Activated CD8-positive, alpha-beta memory T cell treated with anti-CD3 and anti-CD28 coated beads, Interleukin-2, amount 50 U/mL, for 4 hours (primary cell): ENCODE data around the gene ZNF512B.
A peak's percentile ranks its signal among the peaks of the same experiment; 100 is the strongest.
"Not testable (repeated sequence)": the region's sequence is repeated elsewhere in the genome, so short reads cannot be mapped to it uniquely, and the experiment has no call there.

ENCODE experiments used
- DNase-seq: peaks from one replicate; pipeline ENCODE4 v3.0.0-alpha.2; 2020

ZNF512B gene

DNA sequence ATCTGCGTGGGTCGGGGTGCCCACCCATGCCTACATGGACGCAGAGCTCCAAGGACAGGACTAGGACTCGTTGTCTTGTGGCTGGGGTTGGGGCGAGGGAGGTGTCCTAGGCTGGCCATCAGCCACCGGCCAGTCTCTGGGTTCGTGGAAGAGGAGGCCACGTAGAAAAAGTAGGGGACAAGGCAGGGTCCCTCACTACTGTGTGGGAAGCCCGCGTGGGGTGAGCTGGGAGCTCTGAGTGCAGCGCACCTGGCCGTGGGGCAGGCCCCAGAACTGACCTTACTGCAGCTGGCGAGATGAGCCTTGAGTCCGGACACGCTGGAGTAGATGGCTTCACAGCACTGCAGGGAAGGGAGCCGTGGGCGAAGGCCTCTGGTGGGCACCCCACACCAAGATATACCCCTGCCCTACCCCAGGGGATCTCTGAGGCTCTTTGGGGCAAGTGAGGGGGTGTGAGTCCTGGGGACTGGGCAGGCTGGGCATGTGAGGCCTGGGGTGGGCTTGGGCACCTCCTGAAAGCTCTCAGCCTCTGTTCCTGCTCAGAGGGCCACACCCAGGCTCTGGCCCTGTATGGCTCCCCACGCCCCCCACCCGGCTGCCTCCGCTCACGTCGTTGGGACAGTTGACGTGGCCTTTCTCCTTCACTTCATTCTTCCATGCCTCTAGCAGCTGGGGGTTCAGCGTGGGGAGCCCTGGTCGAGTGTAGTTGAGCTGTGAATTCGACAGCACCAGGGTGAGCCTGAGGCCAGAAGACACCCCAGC is 7.9 kb downstream of the ZNF512B start:
- DNase-seq, result no peak

GRCh38 chr20:63960654-63961621 is 8.8 kb downstream of the ZNF512B start:
- DNase-seq, result not testable (repeated sequence)

DNA sequence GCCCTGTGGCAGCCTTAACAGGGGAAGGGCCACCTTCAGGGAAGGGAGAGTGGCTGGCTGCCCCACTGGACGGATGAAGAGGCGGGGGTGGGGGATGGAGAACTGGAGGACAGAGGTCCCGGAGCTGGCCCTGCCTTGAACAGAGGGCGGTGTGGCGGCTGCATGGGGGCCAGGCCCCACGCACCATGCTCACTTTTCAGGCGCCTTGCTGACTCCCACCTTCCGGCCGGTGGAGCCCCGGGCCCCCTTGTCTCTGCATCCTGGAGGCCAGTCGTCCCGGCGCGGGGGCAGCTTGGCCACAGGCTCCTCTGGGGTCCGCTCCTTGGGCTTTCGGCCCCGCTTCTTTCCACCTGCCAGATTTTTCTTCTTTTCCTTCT is 10.0 kb downstream of the ZNF512B start:
- DNase-seq, result no peak

- no peak for DNase-seq
Measured at GRCh38 chr20:63958964-63959698, 10.6 kb downstream of the ZNF512B start.

DNA sequence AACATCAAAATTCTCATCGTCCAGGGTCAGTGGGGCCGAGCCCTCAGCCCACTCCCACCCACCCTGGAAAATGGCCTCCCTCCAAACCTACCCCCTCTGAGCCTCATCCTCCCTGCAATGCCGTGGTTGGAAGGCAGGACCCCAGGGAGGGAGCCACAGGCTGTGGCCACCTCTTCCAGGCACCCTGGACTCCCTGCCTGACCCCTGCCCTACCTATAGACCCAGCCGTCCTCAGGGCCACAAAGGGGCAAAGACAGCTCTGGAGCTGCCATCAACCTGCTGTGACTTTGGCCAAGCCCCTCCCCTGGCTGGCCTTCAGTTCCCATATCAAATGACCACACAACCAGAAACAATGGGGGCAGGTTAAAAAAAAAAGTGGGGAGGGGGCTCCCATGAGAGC is 11.3 kb downstream of the ZNF512B start:
- no peak for DNase-seq

- no peak for DNase-seq
Measured at GRCh38 chr20:63957690-63958441, 11.9 kb downstream of the ZNF512B start.

DNA sequence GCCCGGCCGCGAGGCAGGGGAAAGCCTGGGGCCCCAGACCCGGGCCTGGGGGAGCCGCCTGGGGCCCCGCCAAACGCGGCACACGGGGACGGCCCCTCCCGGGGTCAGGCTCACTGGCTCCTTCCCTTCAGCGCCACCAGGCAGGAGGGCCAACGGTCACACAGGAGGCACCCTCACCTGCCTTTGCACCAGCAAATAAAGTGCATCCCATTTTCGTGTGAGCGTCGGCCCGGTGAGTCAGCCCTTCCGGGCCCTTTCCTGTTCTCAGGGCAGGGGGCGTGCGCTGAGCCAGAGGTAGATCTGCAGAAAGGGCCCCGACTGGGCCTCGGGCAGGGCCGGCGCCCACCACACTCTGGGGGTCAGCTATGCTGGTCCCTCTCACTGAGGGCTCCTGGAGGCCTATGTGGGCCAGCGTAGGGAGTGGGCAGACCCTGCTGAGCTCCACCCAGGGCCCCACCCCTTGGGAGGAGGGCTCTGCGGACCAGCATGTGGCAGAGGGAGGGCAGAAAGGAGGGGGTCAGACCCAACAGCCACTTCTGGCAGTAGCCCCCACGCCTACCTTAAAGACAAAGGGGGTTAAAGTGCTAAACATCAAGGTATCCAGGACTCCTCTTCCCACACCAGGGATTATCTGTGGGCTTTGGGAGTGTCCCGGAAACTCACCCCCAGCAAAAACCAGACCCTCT is 12.6 kb downstream of the ZNF512B start:
- peak; percentile 74 for DNase-seq

GRCh38 chr20:63956664-63957003 is 13.1 kb downstream of the ZNF512B start:
- no peak for DNase-seq

GRCh38 chr20:63955827-63956663 is 13.7 kb downstream of the ZNF512B start, which contains the start of gene UCKL1:
UCKL1 (minus strand) TSS chr20:63956416; CDS start chr20:63956372, 44 bp downstream.
- peak; percentile 89 for DNase-seq

- peak; percentile 58 for DNase-seq
Measured at GRCh38 chr20:63955281-63955826, 14.4 kb downstream of the ZNF512B start.

- DNase-seq, result no peak
Measured at GRCh38 chr20:63953764-63954429, 15.8 kb downstream of the ZNF512B start.

GRCh38 chr20:63952769-63953168 is 17.0 kb downstream of the ZNF512B start:
- no peak for DNase-seq

GRCh38 chr20:63952210-63952535 is 17.6 kb downstream of the ZNF512B start:
- no peak for DNase-seq

- no peak for DNase-seq
Measured at GRCh38 chr20:63951398-63952209, 18.1 kb downstream of the ZNF512B start.

DNA sequence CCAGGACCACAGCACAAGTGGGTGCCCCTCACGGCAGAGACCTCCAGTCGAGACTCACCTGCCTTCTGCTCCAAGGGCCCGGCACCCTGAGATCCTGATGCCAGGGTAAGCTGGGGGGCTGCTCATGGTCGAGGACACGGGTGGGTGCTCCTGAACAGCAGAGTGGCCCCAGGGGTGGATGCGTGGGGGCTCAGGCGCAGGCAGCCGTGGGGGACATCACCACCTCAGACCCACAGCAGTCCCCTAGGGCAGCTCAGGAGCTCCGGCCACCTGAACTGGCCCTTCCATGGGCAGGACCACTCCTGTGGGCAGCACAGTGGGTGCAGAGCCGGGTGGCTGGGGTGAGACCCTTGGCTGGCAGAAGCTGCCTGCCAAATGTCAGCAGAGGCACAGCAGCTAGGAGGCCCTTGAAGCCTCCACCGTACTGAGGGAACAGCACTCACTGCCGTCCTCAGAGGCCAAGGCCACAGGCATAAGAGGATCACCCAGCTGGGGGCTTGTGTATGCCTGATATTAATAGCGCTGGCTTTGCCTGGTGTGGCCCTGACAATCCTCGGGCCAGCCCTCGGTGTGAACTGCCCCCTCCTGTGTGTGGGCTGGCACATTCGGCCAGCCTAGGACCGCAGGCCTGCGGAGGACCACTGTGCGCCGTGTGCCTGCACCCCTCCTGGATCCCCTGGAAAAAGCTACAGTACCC is 18.9 kb downstream of the ZNF512B start:
- DNase-seq, result no peak

DNA sequence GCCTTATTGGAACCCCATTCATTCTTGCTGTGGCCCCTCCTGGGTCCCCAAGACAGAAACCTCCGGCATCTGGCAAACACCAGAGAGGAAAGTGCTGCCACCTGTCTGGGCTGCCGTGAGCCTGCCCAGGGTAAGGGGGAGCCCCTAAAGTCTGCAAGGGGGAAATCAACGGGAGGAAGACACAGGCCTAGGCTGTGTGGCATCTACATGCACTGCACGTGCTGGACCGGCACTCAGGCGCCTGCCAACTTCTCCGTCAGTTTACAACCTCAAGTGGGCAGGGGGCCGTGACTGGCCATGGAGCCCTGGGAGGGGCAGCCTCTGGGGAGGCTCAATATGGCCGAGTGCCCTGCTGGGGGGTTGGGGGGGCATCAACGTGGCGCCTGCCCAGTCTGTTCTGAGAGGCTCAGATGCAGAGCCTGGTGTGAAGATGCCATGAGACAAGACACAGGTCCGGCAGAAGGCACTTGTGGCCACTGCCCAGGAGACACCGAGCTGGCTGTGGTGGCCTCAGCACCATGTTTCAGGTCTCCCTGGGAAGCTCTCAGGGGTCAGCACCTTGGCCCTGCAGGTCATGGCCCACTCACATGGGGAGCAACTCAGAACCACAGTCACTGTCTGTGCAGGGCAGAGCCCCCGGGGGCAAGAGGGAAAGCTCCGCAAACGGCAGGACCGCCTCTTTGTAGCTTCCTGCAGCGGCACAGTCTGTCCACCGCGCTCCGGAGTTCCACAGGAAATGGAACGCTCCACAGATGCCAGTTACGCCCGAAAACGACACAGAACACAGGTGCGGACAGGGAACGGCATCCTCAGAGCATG is 21.9 kb downstream of the ZNF512B start:
- DNase-seq, result no peak

GRCh38 chr20:63946986-63947637 is 22.6 kb downstream of the ZNF512B start:
- no peak for DNase-seq
